ENCODE measurements around the gene PRDM16. TPM values are rescaled to one million over a fixed set of nuclear protein-coding genes. Genes with fewer than 3 reads are reported as not detected.

PRDM16 gene
- total RNA-seq, 2 experiments from 2014 or later: 0.05 to 0.20 TPM

DNA sequence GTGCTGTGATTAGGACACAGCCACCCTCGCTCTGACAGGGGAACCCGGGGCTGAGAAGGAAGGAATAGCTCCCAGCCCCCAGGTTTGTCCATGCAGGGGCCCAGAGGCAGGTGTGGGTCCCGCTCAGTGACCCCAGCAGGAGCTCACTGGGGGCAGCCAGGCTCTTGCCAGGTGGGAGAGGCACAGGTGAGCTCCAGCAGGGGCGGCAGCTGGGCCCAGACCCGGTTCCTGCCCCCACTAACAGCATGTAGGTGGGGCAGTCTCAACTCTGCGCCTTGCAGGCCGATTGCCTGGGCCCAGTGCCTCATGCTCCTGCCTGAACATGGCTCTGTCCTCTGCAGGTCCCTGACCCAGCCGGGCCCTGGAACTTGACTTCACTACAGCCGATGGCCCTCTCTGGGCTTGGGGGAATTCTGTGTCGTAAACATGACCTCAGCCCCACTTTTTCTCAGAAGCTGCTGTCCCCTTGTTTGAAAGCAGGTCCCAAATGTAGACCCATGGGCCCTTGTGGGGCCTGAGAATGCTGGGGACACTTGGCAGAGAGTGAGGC, 127.0 kb downstream of the PRDM16 start:
- H3K9me3 Mint-ChIP-seq: no peaks in the 10 kb centered on the region
- no peaks in the 10 kb centered on the region for H3K36me3 Mint-ChIP-seq (ENCODE audit: low read depth)
- no peak for DNase-seq
- no peak overlapping the region for H3K27ac Mint-ChIP-seq
- no peak overlapping the region for H3K4me3 Mint-ChIP-seq
- intact Hi-C loops (cut with micrococcal nuclease): no loop called here
- CTCF ChIA-PET: no interaction called here
- peaks cover 2% of the 10 kb centered on the region for H3K27me3 Mint-ChIP-seq (ENCODE audit: low read depth)
- no peaks in the 10 kb centered on the region for H3K4me1 Mint-ChIP-seq (ENCODE audit: low read depth)

DNA sequence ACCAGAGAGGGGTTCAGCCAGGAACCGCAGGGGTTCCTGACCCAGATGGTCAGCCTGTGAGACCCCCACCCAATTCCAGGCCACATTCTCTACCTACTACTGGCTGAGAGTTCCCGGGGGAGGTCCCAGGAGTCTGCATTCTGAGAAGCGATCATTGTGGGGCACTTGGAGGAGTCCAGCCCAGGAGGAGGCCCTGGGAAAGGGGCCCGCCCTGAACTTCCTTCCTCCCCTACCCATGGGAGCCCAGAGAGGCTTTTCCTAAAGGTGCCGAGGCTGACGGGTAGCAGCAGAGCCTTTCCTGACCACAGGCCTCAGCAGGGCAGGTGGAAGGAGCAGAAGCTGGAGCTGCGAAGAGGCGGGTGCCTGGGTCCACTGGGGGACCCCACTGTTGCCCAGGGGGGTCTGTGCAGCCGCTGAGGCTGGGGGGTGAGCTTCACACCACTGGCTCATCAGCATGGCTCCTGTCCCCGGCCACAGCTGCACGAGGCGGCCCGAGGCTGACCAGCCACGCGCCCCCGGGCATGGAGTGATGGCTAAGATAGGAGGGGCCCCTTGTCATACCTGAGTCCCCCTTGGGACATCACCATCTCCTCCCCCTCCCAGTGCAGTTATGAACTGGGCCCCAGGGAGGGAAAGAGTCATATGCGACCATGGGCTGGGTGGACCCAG, 127.7 kb downstream of the PRDM16 start:
- no peaks in the 10 kb centered on the region for H3K9me3 Mint-ChIP-seq
- H3K27me3 Mint-ChIP-seq (ENCODE audit: low read depth): peaks cover 2% of the 10 kb centered on the region
- DNase-seq: no peak
- CTCF ChIA-PET: no interaction called here
- intact Hi-C loops (cut with micrococcal nuclease): no loop called here
- H3K4me3 Mint-ChIP-seq: no peak overlapping the region
- H3K36me3 Mint-ChIP-seq (ENCODE audit: low read depth): no peaks in the 10 kb centered on the region
- H3K4me1 Mint-ChIP-seq (ENCODE audit: low read depth): no peaks in the 10 kb centered on the region
- H3K27ac Mint-ChIP-seq: no peak overlapping the region

DNA sequence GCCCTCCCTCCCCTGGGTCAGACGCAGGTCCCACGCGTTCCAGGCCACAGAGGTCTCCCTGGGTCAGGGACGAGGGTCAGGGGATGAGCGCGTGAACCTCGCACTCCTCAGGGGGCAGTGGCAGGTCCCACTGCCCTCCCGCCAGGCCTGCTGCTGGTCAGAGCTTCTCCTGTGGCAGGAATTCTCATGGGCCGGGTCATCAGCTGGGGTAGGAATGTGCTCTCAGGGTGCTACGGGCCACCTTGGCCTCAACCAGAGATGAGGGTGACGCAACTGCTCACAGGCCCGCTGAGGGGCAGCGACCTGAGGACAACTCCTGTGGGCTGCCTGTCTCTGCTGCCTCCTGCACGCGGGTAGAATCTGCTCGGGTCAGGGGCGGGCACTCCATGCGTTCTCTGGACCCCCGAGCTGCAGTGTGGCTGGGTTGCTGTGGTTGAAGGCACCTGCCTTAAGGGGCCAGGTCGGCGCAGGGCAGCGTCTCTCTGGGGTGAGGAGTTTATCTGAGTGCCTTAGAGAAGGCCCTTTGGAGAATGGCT, 128.8 kb downstream of the PRDM16 start:
- Mint-ChIP-seq H3K9me3 (no peaks in the 10 kb centered on the region), H3K4me3 (no peak overlapping the region), H3K4me1 (ENCODE audit: low read depth) (no peaks in the 10 kb centered on the region), H3K27me3 (ENCODE audit: low read depth) (peaks cover 2% of the 10 kb centered on the region), H3K36me3 (ENCODE audit: low read depth) (no peaks in the 10 kb centered on the region), H3K27ac (no peak overlapping the region)
- DNase-seq: no peak
- CTCF ChIA-PET: no interaction called here
- intact Hi-C loops (cut with micrococcal nuclease): no loop called here

DNA sequence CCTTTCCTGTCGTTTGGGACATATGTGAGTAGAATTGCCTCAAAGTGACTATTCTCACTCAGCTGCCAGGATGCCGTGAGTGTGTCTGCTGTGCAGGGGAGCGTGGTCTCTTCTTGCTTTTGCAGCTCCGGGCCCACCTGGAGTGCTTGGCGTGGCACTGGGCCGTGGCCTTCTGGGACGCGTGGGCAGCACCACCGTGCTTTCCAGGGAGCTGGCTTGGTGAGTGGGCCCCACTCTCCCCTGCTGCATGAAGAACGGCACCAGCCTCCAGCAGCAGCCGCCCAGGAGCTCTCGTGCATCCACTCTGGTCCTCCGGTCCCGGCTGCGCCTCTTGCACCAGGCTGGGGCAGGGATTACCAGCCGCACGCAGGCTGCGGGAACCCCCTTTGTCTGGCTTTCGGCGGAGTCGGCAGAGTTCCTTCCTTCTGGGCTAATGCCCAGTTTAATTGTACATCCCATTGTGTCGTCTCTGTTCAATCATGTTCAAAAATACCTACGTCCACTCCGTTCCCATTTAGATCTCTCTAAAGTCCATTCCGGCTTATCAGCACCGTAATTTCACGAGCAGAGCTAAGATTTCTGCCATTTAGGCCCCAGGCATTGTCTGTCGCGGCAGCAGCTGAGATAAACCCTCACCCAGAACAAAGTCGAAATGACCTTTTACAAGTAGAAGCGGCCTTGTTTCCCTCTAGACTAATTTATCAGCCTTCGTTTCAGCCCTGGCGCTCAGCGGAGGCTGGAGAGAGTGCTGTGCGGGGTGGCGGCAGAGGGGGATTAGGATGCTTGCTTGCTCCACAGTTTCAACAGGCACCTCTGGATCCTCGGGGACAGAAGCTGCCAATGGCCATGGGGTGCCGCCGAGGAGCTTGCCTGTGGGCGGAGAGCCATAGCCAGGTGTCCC, 129.6 kb downstream of the PRDM16 start:
- Mint-ChIP-seq H3K4me3 (no peak overlapping the region), H3K36me3 (ENCODE audit: low read depth) (no peaks in the 10 kb centered on the region), H3K27me3 (ENCODE audit: low read depth) (peaks cover 2% of the 10 kb centered on the region), H3K27ac (no peak overlapping the region), H3K4me1 (ENCODE audit: low read depth) (no peaks in the 10 kb centered on the region), H3K9me3 (no peaks in the 10 kb centered on the region)
- intact Hi-C loops (cut with micrococcal nuclease): no loop called here
- CTCF ChIA-PET: no interaction called here
- no peak for DNase-seq

DNA sequence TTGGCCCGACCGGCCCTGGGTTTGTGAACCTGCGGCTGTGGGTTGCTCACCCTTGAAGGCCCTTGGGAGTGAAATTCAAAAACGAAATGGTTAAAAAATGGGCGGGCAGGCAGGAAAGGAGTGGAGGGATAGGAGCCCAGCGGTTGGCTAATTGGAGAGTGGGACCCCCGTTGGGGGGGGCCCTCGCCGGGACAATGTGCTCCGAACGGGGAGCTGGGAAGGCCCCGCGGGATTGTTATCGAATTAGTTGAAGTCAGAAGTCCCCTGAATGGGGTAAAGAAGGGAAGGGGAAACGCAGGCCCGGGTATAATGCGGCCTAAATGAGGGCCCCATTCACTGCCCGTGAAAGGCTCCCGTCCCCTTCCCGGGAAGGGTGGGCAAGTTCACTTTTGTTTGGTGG, 135.7 kb downstream of the PRDM16 start:
- Mint-ChIP-seq H3K4me3 (no peak overlapping the region), H3K9me3 (no peaks in the 10 kb centered on the region), H3K36me3 (ENCODE audit: low read depth) (no peaks in the 10 kb centered on the region), H3K27ac (no peak overlapping the region), H3K4me1 (ENCODE audit: low read depth) (no peaks in the 10 kb centered on the region), H3K27me3 (ENCODE audit: low read depth) (no peaks in the 10 kb centered on the region)
- CTCF ChIA-PET: no interaction called here
- DNase-seq: no peak
- intact Hi-C loops (cut with micrococcal nuclease): no loop called here

DNA sequence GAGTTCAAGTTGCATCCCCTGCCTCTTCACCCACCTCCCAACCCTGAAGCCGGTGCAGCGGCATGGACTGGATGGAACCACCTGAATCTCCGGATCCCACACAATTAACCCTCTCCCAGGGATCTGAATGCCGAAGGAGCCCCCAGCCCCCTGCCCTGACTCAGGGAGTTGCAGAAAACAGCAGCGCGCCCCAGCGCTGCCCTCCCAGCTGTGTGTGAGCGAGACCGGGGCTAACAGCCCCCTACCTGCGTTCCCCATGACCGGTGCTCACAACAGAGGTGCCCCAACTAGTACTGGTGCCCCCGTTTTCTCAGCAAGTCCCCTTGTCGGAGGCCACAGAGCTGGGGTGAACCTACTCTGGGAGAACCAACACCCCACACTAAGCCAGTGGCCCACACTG, 136.8 kb downstream of the PRDM16 start:
- Mint-ChIP-seq H3K9me3 (no peaks in the 10 kb centered on the region), H3K27ac (no peak overlapping the region), H3K27me3 (ENCODE audit: low read depth) (no peaks in the 10 kb centered on the region), H3K36me3 (ENCODE audit: low read depth) (no peaks in the 10 kb centered on the region), H3K4me3 (no peak overlapping the region), H3K4me1 (ENCODE audit: low read depth) (no peaks in the 10 kb centered on the region)
- CTCF ChIA-PET: no interaction called here
- intact Hi-C loops (cut with micrococcal nuclease): no loop called here
- DNase-seq: no peak

DNA sequence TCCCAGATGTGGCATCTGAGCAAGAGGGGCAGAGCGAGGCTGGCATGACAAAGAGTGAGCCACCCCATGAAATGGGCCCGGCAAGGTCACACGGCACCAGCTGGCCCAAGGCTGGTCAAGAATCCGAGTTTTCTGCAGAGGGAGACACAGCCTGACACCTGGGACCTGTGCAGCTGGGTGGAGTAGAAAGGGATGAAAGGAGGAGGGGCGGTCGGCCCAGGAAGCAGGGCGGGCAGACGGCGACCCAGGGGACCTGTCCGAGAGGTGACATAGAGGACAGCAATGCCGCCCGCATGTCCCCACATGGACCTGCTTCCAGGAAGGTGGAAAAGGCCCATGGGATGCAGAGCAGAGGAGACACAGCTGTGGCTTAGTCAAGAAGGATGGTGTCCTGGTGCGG, 137.7 kb downstream of the PRDM16 start:
- no peak for DNase-seq
- intact Hi-C loops (cut with micrococcal nuclease): no loop called here
- CTCF ChIA-PET: no interaction called here
- Mint-ChIP-seq H3K9me3 (no peaks in the 10 kb centered on the region), H3K4me3 (no peak overlapping the region), H3K4me1 (ENCODE audit: low read depth) (no peaks in the 10 kb centered on the region), H3K36me3 (ENCODE audit: low read depth) (no peaks in the 10 kb centered on the region), H3K27ac (no peak overlapping the region), H3K27me3 (ENCODE audit: low read depth) (no peaks in the 10 kb centered on the region)

DNA sequence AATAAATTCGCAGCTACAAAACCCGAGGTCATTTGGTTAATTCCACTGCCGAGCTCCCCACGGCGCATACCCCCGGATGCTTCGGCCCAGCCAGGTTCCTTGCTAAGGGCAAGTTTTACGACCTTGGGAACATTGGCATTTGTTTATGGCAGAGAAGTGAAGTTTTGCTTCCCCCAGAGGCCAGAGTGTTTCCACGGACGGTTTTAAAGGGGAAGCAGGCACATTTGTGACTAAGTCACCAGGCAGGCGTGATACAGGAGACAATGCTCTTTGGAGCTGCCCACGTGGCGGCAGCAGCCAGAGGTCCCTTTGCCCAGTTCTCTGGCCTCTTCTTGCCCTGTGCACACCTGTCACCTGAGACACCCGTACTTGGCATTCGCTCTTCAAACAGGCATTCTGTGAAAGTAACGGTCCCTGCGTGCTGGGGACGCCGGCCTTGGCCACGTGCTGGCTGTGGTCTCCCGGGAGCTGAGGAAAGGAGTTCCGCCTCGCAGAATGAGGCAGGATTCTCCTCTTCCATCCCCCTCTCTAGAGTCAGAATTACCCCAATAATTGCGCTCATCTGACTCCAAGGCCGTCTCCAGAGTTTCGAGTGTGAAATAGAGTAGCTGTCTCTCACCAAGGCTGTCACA, 138.3 kb downstream of the PRDM16 start:
- Mint-ChIP-seq H3K36me3 (ENCODE audit: low read depth) (no peaks in the 10 kb centered on the region), H3K4me1 (ENCODE audit: low read depth) (no peaks in the 10 kb centered on the region)
- CTCF ChIA-PET: no interaction called here

DNA sequence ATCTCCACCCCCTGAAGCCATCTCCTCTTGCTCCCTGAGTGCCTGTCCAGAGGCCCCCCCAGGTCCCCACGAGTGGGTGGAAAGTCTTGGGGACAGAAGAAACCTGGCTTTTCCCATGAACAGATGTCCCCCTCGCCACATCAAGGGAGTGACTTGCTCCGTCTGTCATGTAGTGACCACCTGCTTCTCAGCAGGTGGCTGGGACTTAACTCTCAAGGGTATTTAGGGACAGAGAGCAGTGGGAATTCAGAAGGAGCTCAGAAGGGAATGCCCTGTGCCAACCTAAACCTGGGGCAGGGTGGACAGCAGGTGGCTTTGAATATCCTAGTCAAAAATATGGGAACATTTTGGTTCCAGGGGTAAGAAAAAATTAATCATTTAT, 139.8 kb downstream of the PRDM16 start:
- Mint-ChIP-seq H3K4me3 (no peak overlapping the region), H3K27me3 (ENCODE audit: low read depth) (no peaks in the 10 kb centered on the region), H3K4me1 (ENCODE audit: low read depth) (no peaks in the 10 kb centered on the region), H3K27ac (no peak overlapping the region), H3K36me3 (ENCODE audit: low read depth) (no peaks in the 10 kb centered on the region), H3K9me3 (no peaks in the 10 kb centered on the region)
- DNase-seq: no peak
- CTCF ChIA-PET: no interaction called here
- intact Hi-C loops (cut with micrococcal nuclease): no loop called here

More for the DNA sequence above, 138.3 kb downstream of the PRDM16 start:
- Mint-ChIP-seq H3K27ac (no peak overlapping the region), H3K9me3 (no peaks in the 10 kb centered on the region), H3K4me3 (no peak overlapping the region), H3K27me3 (ENCODE audit: low read depth) (no peaks in the 10 kb centered on the region)
- intact Hi-C loops (cut with micrococcal nuclease): no loop called here
- no peak for DNase-seq

DNA sequence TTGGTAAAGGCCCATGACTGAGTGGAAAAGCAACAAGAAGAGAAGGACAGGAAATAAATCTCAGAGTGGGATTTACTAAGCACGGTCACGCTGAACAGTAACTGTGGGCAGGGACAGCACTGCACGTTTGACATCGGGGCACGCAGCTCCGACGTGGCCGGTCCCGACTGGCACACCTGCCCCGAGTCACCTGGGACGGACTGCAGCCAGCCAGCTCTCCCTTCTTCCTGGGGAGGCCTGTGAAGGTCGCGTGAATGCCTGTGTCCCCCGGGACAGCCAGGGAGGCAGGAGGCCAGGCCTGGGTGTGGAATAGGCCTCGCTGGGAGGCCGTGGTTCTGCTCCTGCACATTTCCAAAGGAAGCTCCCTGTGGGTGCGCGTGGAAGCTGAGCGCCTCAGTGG, 140.2 kb downstream of the PRDM16 start:
- intact Hi-C loops (cut with micrococcal nuclease): no loop called here
- no peaks in the 10 kb centered on the region for H3K27me3 Mint-ChIP-seq (ENCODE audit: low read depth)
- H3K4me3 Mint-ChIP-seq: no peak overlapping the region
- CTCF ChIA-PET: no interaction called here
- H3K36me3 Mint-ChIP-seq (ENCODE audit: low read depth): no peaks in the 10 kb centered on the region
- H3K9me3 Mint-ChIP-seq: no peaks in the 10 kb centered on the region
- H3K4me1 Mint-ChIP-seq (ENCODE audit: low read depth): no peaks in the 10 kb centered on the region
- no peak overlapping the region for H3K27ac Mint-ChIP-seq
- no peak for DNase-seq

DNA sequence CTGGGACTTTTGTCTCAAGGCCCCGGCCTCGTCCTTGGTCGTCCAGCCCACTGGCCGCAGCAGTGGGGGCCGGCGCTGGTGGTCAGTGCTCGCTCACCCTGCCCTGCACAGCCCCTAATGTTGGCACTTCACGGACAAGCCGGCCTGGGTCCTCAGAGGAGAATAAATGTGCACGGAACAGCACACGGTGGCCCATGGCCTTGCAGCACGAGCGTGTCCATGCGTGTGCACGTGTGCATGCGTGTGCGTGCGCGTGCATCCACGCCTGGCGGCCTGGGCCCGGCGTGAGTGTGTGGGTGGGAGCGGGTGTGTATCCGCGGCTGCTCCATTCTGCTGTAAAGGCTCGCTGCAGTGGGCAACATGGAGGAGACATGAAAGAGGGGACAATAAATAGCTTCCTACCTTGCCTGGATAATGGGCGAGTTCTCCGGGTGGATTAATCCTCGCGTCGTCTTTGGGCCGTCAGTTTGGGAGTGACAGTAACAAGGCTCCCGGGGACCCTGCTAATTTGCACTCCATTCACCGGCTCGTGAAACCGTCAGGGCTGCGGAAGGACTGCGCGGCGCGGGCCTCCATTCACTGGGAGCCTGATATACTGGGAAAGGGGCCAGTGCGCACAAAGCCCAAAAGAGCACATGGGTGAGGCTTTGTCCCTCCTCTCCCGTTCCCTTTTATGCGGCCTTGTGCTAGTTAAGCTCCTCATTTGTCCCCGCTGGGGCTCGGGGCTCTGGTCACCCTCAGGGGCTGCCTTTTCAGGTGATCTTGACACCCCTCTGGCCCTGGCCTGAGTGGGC, 142.8 kb downstream of the PRDM16 start:
- no peaks in the 10 kb centered on the region for H3K4me1 Mint-ChIP-seq (ENCODE audit: low read depth)
- no peak overlapping the region for H3K4me3 Mint-ChIP-seq
- H3K27me3 Mint-ChIP-seq (ENCODE audit: low read depth): peaks cover 2% of the 10 kb centered on the region
- no peak overlapping the region for H3K27ac Mint-ChIP-seq
- intact Hi-C loops (cut with micrococcal nuclease): no loop called here
- no peaks in the 10 kb centered on the region for H3K9me3 Mint-ChIP-seq
- CTCF ChIA-PET: no interaction called here
- no peaks in the 10 kb centered on the region for H3K36me3 Mint-ChIP-seq (ENCODE audit: low read depth)
- DNase-seq: no peak

Data from activated naive CD4-positive, alpha-beta T cell treated with anti-CD3 and anti-CD28 coated beads for 36 hours (primary cell).